GM12875 (cell line): Measurements from ENCODE around the gene ZNF396.
A peak's percentile ranks its signal among the peaks of the same experiment; 100 is the strongest.

Source experiments
- H3K4me3 ChIP-seq: one replicate; pipeline ENCODE4 v1.5.1; 2011; ENCODE audit warnings: low read depth, low read length, control low read depth
- TF ChIP-seq, protein P1 (sequence below): IDR thresholded peaks from 2 replicates; pipeline ENCODE4 v1.5.1; 2011; ENCODE audit warnings: low read depth, mild to moderate bottlenecking, control low read depth, inconsistent platforms, low read length, moderate library complexity, borderline replicate concordance; ENCODE audit not compliant: insufficient read depth

Gene ZNF396

GRCh38 chr18:35343936-35344735, 33.0 kb downstream of the ZNF396 start, which contains the start of gene ZNF24:
ZNF24 (minus strand) TSS chr18:35344420; CDS start chr18:35340650, 3,770 bp downstream.
- TF ChIP-seq, protein P1, sequence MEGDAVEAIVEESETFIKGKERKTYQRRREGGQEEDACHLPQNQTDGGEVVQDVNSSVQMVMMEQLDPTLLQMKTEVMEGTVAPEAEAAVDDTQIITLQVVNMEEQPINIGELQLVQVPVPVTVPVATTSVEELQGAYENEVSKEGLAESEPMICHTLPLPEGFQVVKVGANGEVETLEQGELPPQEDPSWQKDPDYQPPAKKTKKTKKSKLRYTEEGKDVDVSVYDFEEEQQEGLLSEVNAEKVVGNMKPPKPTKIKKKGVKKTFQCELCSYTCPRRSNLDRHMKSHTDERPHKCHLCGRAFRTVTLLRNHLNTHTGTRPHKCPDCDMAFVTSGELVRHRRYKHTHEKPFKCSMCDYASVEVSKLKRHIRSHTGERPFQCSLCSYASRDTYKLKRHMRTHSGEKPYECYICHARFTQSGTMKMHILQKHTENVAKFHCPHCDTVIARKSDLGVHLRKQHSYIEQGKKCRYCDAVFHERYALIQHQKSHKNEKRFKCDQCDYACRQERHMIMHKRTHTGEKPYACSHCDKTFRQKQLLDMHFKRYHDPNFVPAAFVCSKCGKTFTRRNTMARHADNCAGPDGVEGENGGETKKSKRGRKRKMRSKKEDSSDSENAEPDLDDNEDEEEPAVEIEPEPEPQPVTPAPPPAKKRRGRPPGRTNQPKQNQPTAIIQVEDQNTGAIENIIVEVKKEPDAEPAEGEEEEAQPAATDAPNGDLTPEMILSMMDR, result no peak
- H3K4me3 ChIP-seq, result peak within 1 kb of the TSS; percentile 96

DNA sequence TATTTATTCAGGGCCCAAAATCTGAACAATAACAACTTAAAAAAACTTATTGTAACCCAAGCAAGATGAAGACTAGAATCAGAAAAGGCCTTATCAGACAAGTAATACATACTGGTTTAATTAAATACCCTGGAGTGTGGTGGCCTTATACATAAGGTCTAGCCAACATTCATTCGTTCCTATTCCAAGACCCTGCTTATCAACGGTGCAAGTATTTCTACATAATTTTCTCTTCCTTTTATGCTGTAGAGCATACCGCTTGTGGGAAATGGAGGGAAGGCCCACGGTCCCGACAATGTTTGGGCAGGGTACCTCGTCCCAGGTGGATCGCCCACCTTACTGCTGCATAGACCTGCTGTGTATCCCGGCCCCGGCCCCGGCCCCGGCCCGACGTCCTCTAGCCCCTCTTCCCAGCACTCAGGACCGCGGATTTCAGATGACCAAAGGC, 33.6 kb downstream of the ZNF396 start:
- TF ChIP-seq, protein P1, result no peak
- peak overlapping the region; percentile 96 for H3K4me3 ChIP-seq

DNA sequence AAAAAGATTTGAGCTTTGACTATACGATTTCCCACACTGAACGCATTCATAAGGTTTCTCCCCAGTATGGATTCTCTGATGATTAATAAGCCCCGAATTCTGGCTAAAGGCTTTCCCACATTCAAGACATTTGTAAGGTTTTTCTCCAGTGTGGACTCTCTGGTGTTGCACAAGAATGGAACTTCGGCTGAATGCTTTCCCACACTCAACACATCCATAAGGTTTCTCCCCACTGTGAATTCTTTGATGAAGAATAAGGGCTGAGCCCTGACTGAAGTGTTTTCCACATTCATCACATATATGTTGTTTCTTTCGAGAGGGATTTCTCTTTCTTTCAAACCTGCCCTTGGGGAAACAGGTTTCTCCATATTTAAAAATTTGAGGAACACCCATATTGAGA, 39.9 kb downstream of the ZNF396 start:
- TF ChIP-seq, protein P1, result no peak
- no peak overlapping the region for H3K4me3 ChIP-seq

GRCh38 chr18:35335866-35336265, 41.3 kb downstream of the ZNF396 start:
- TF ChIP-seq, protein P1, result no peak
- no peak overlapping the region for H3K4me3 ChIP-seq

DNA sequence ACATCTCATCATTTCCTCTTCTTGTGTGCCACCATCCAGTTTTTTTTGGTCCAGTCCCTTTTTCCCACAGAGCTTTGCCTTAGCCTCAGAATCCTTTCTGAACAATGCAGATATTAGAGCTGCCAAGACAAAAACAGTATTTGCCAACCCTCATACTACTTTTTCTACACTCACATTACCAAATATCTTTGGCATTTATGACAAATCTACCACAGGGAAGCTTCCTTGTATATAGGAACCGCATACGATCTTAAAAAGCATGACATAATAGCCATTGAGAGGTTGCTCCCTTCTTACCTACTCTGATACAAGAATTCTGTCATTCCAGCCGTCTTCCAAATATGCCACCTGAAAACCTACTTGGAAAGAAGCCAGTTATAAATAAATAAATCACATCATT, 42.3 kb downstream of the ZNF396 start:
- H3K4me3 ChIP-seq, result no peak overlapping the region
- TF ChIP-seq, protein P1, result no peak

- TF ChIP-seq, protein P1, result no peak
- no peak overlapping the region for H3K4me3 ChIP-seq
Observed at GRCh38 chr18:35334212-35334611, 42.9 kb downstream of the ZNF396 start.

- TF ChIP-seq, protein P1, result no peak
- no peak overlapping the region for H3K4me3 ChIP-seq
Observed at GRCh38 chr18:35331367-35332087, 45.6 kb downstream of the ZNF396 start.
